BJ (cell line): Measurements from ENCODE around the gene CSAG2. TPM values are rescaled to one million over a fixed set of nuclear protein-coding genes. Genes with fewer than 3 reads are reported as not detected.
"Not testable (repeated sequence)": the region's sequence is repeated elsewhere in the genome, so short reads cannot be mapped to it uniquely, and the experiment has no call there.

Experiments
- CTCF ChIA-PET: fragments of 350-600 bp; formaldehyde crosslinking; extraction: SDS; loops from one replicate; lab custom pipeline; 2021; ENCODE audit warnings: antibody characterized with exemption, inconsistent platforms; lab: Yijun Ruan, JAX
- POLR2A ChIA-PET: fragments of 300-600 bp; sonication (Branson Sonifier 250); formaldehyde crosslinking; extraction: SDS; loops from one replicate; lab custom pipeline; 2021; ENCODE audit warnings: antibody characterized with exemption; lab: Charles Lee
- DNase-seq: peaks from one replicate; pipeline ENCODE4 v3.0.0-alpha.2; 2011; ENCODE audit warnings: low read depth
- H3K27me3 ChIP-seq: 2 replicates; pipeline ENCODE4 v1.6.0; 2011; ENCODE audit warnings: low read length; ENCODE audit not compliant: control insufficient read depth, insufficient read depth
- H3K36me3 ChIP-seq: 2 replicates; pipeline ENCODE4 v1.5.1; 2011; ENCODE audit warnings: low read length; ENCODE audit not compliant: control insufficient read depth, insufficient read depth
- H3K4me3 ChIP-seq: 2 replicates; pipeline ENCODE4 v1.5.1; 2011; ENCODE audit warnings: low read depth, mild to moderate bottlenecking, control low read depth, low read length
- CTCF ChIP-seq: IDR thresholded peaks from 2 replicates; pipeline ENCODE4 v1.5.1; 2011; ENCODE audit warnings: low read depth, mild to moderate bottlenecking, control low read depth, inconsistent platforms, low read length, moderate library complexity; ENCODE audit not compliant: insufficient read depth
- polyA plus RNA-seq: library from polyadenylated mRNA; depleted of rRNA; stranded (reverse); fragments of >200 nt; gene quantifications from 2 replicates; pipeline ENCODE4 v1.2.3, GENCODE V29; 2011

CSAG2 gene
- polyA plus RNA-seq, 1 experiment = not detected

- TF ChIP-seq CTCF = no peak
- Histone ChIP-seq H3K36me3 (no peaks in the 10 kb centered on the region), H3K4me3 (no peak within 1 kb of the TSS), H3K27me3 (no peaks in the 10 kb centered on the region)
- ChIA-PET CTCF (no interaction called here), POLR2A (no interaction called here)
- DNase-seq = no peak
Observed at GRCh38 chrX:152733261-152733975, 24.3 kb upstream of the CSAG2 start, which contains the start of the genes CSAG1 and MAGEA12. Gene CSAG1, minus strand, starts transcription at chrX:152733721. Its CDS starts 1,261 bp downstream, at chrX:152732460. Gene MAGEA12, plus strand, starts transcription at chrX:152733757. Its CDS starts 2,405 bp downstream, at chrX:152736162.

- DNase-seq = no peak
- Histone ChIP-seq H3K36me3 (no peaks in the 10 kb centered on the region), H3K27me3 (no peaks in the 10 kb centered on the region), H3K4me3 (no peak overlapping the region)
- POLR2A ChIA-PET = no interaction called here
- CTCF ChIA-PET = no interaction called here
- TF ChIP-seq CTCF = no peak
Observed at GRCh38 chrX:152725409-152725808, 16.3 kb upstream of the CSAG2 start.

- CTCF ChIA-PET = not testable (repeated sequence)
Observed at GRCh38 chrX:152713815-152714787, 5.0 kb upstream of the CSAG2 start, which contains the start of gene MAGEA2B. Gene MAGEA2B, plus strand, starts transcription at chrX:152714628. Its CDS starts 2,479 bp downstream, at chrX:152717107.

GRCh38 chrX:152713195-152713594, 4.1 kb upstream of the CSAG2 start:
- H3K36me3 ChIP-seq, H3K4me3 ChIP-seq, DNase-seq, CTCF ChIA-PET, POLR2A ChIA-PET, H3K27me3 ChIP-seq: not testable (repeated sequence)

More at GRCh38 chrX:152713815-152714787, 5.0 kb upstream of the CSAG2 start, which contains the start of gene MAGEA2B:
- H3K27me3 ChIP-seq, H3K4me3 ChIP-seq, DNase-seq, POLR2A ChIA-PET, H3K36me3 ChIP-seq: not testable (repeated sequence)

GRCh38 chrX:152706500-152706899, 2.6 kb downstream of the CSAG2 start:
- CTCF ChIA-PET, H3K4me3 ChIP-seq: not testable (repeated sequence)

GRCh38 chrX:152700390-152700789, 8.7 kb downstream of the CSAG2 start:
- DNase-seq, CTCF ChIA-PET, H3K27me3 ChIP-seq, H3K4me3 ChIP-seq, POLR2A ChIA-PET, H3K36me3 ChIP-seq: not testable (repeated sequence)

More at GRCh38 chrX:152706500-152706899, 2.6 kb downstream of the CSAG2 start:
- H3K27me3 ChIP-seq, H3K36me3 ChIP-seq, DNase-seq, POLR2A ChIA-PET: not testable (repeated sequence)

- H3K4me3 ChIP-seq, DNase-seq, H3K27me3 ChIP-seq, POLR2A ChIA-PET, H3K36me3 ChIP-seq, CTCF ChIA-PET: not testable (repeated sequence)
Observed at GRCh38 chrX:152697952-152698931, 10.8 kb downstream of the CSAG2 start, which contains the start of gene MAGEA3. Gene MAGEA3, plus strand, starts transcription at chrX:152698794. Its CDS starts 2,039 bp downstream, at chrX:152700833.

- H3K36me3 ChIP-seq, H3K4me3 ChIP-seq, H3K27me3 ChIP-seq, CTCF ChIA-PET, POLR2A ChIA-PET, DNase-seq: not testable (repeated sequence)
Observed at GRCh38 chrX:152681012-152681411, 28.1 kb downstream of the CSAG2 start.

- H3K4me3 ChIP-seq, POLR2A ChIA-PET, CTCF ChIA-PET, DNase-seq, H3K36me3 ChIP-seq, H3K27me3 ChIP-seq: not testable (repeated sequence)
Observed at GRCh38 chrX:152674652-152675051, 34.4 kb downstream of the CSAG2 start.
